ENCODE measurements around the gene AUTS2.

DNA sequence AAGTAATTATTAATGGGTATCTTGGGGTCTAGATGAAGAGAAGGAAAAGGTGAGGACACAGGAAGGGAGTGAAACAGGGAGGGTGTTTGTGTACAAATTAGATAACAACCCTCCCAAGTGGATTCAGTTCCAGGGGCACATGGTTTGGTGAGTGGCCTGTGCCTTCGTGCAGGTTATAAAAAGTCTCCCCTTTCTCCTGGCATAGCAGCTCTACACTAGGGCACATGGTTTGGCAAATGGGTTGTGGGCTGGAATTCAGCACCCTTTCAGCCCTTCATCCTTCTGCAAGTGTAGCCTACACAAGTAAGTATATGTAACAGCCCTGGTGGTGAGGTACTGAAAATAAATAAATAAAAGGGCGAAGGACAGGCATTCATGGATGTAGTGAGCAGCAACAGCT lies 359.4 kb downstream of the AUTS2 start:
- TF ChIP-seq, protein P1, sequence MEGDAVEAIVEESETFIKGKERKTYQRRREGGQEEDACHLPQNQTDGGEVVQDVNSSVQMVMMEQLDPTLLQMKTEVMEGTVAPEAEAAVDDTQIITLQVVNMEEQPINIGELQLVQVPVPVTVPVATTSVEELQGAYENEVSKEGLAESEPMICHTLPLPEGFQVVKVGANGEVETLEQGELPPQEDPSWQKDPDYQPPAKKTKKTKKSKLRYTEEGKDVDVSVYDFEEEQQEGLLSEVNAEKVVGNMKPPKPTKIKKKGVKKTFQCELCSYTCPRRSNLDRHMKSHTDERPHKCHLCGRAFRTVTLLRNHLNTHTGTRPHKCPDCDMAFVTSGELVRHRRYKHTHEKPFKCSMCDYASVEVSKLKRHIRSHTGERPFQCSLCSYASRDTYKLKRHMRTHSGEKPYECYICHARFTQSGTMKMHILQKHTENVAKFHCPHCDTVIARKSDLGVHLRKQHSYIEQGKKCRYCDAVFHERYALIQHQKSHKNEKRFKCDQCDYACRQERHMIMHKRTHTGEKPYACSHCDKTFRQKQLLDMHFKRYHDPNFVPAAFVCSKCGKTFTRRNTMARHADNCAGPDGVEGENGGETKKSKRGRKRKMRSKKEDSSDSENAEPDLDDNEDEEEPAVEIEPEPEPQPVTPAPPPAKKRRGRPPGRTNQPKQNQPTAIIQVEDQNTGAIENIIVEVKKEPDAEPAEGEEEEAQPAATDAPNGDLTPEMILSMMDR (IDR thresholded peaks at IDR 0.05; ENCODE audit: insufficient read depth, low read length, poor library complexity, severe bottlenecking), result no peak
- no peak for TF ChIP-seq EZH2phosphoT487 (conservative IDR thresholded peaks at IDR 0.05; ENCODE audit: low read length)

Data from SU-DHL-6 (cell line).